DND-41 (cell line): Measurements from ENCODE around the gene KSR2.

Experiments
- ATAC-seq: fragments of 200-7000 bp; cut with Tn5 transposase; 3 replicates; pipeline ENCODE4 v1.9.1; 2021; ENCODE audit warnings: low read depth; ENCODE audit not compliant: insufficient read depth
- DNase-seq: peaks from one replicate; pipeline ENCODE4 v3.0.0-alpha.2; 2020
- H2AFZ ChIP-seq: 2 replicates; pipeline ENCODE4 v1.6.0; 2012; ENCODE audit warnings: low read depth, low read length
- H3K27ac ChIP-seq: 2 replicates; pipeline ENCODE4 v1.5.1; 2012; ENCODE audit warnings: low read length, inconsistent platforms
- H3K27me3 ChIP-seq: fragments of 200-600 bp; sonication (generic); 2 replicates; pipeline ENCODE4 v1.6.0; 2012; ENCODE audit warnings: low read length, mild to moderate bottlenecking, inconsistent platforms; ENCODE audit not compliant: insufficient read depth, poor library complexity
- H3K36me3 ChIP-seq: 2 replicates; pipeline ENCODE4 v1.5.1; 2012; ENCODE audit warnings: low read length, inconsistent platforms; ENCODE audit not compliant: insufficient read depth
- H3K4me1 ChIP-seq: 2 replicates; pipeline ENCODE4 v1.5.1; 2012; ENCODE audit warnings: mild to moderate bottlenecking, low read length; ENCODE audit not compliant: insufficient read depth
- H3K4me2 ChIP-seq: 2 replicates; pipeline ENCODE4 v1.6.0; 2012; ENCODE audit warnings: mild to moderate bottlenecking, moderate library complexity, low read length, inconsistent platforms; ENCODE audit not compliant: insufficient read depth
- H3K4me3 ChIP-seq, 2 experiments: fragments of 200-600 bp in 1 of 2; shearing (Covaris generic) in 1 of 2; 2 replicates each; pipeline ENCODE4 v1.5.1; 2012 to 2016; ENCODE audit warnings: inconsistent platforms in 2 of 2, low read length in 2 of 2, mild to moderate bottlenecking in 2 of 2, low read depth in 1 of 2, moderate library complexity in 1 of 2
- H3K79me2 ChIP-seq: 2 replicates; pipeline ENCODE4 v1.6.0; 2012; ENCODE audit warnings: low read length, inconsistent platforms; ENCODE audit not compliant: insufficient read depth
- H3K9ac ChIP-seq: 2 replicates; pipeline ENCODE4 v1.6.0; 2012; ENCODE audit warnings: low read depth, mild to moderate bottlenecking, inconsistent platforms, low read length, moderate library complexity
- H3K9me3 ChIP-seq: 2 replicates; pipeline ENCODE4 v1.5.1; 2012; ENCODE audit warnings: low read length, moderate library complexity, mild to moderate bottlenecking, inconsistent platforms; ENCODE audit not compliant: insufficient read depth, severe bottlenecking
- H4K20me1 ChIP-seq: 2 replicates; pipeline ENCODE4 v1.6.0; 2012; ENCODE audit warnings: low read length; ENCODE audit not compliant: insufficient read depth
- EZH2 ChIP-seq: IDR thresholded peaks from 3 replicates; pipeline ENCODE4 v1.6.1; 2012; ENCODE audit warnings: borderline replicate concordance, low read depth, mild to moderate bottlenecking, moderate library complexity, low read length, inconsistent platforms; ENCODE audit not compliant: severe bottlenecking
- TF ChIP-seq, protein P1 (sequence below): IDR thresholded peaks from 2 replicates; pipeline ENCODE4 v1.5.1; 2012; ENCODE audit warnings: borderline replicate concordance, low read length, moderate library complexity, mild to moderate bottlenecking; ENCODE audit not compliant: poor library complexity, severe bottlenecking; ENCODE audit errors: extremely low read depth

Gene KSR2

DNA sequence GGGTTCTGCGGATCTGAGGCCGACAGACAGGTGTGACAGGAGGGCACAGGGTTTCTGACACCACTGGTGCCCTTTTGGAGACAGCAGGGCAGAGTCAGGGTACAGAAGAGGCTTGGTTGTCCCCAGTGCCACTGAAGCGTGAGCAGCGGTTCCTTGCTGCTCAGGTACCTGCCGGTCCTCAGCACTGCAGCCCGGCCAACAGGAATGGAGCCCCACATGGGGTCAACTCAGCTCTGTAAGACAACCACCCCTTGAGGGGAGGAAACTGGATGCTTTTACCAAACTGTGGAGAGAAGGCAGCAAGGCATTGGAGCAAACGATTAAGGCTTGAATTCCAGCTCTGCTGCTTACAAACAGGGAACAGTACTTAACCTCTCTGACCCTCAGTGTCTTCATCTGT is 361.0 kb downstream of the KSR2 start:
- Histone ChIP-seq H3K9ac (no peak overlapping the region), H3K27me3 (peaks cover 3% of the 10 kb centered on the region), H3K27ac (no peak overlapping the region), H3K79me2 (no peaks in the 10 kb centered on the region), H3K4me2 (no peak overlapping the region), H2AFZ (no peak overlapping the region), H3K4me3 (no peak overlapping the region), H4K20me1 (no peaks in the 10 kb centered on the region), H3K9me3 (no peaks in the 10 kb centered on the region), H3K36me3 (no peaks in the 10 kb centered on the region), H3K4me1 (no peaks in the 10 kb centered on the region)
- no peak for TF ChIP-seq EZH2
- TF ChIP-seq, protein P1, sequence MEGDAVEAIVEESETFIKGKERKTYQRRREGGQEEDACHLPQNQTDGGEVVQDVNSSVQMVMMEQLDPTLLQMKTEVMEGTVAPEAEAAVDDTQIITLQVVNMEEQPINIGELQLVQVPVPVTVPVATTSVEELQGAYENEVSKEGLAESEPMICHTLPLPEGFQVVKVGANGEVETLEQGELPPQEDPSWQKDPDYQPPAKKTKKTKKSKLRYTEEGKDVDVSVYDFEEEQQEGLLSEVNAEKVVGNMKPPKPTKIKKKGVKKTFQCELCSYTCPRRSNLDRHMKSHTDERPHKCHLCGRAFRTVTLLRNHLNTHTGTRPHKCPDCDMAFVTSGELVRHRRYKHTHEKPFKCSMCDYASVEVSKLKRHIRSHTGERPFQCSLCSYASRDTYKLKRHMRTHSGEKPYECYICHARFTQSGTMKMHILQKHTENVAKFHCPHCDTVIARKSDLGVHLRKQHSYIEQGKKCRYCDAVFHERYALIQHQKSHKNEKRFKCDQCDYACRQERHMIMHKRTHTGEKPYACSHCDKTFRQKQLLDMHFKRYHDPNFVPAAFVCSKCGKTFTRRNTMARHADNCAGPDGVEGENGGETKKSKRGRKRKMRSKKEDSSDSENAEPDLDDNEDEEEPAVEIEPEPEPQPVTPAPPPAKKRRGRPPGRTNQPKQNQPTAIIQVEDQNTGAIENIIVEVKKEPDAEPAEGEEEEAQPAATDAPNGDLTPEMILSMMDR = no peak
- DNase-seq (no peak), ATAC-seq (no peak)

DNA sequence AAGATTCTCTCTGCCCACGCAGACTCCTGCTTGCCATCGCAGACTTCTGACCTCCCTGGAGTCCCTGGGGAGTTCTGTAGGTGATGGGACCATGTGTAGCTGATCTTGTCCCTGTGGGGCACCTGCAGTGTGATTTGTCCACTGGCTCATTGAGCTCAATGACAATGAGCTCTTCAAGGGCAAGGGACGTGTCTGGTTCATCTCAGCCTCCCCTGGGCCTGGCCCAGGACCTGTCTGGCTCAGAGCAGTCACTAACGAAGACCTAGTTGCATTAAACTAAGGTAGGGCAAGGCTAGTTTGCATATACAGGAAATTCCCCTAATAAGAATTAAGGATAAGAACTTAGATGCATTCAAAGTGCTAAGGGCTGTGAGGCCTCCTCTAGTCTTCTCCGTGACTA is 361.8 kb downstream of the KSR2 start:
- Histone ChIP-seq H2AFZ (no peak overlapping the region), H3K9me3 (no peaks in the 10 kb centered on the region), H3K27me3 (peaks cover 3% of the 10 kb centered on the region), H3K4me3 (no peak overlapping the region), H3K79me2 (no peaks in the 10 kb centered on the region), H3K36me3 (no peaks in the 10 kb centered on the region), H3K4me1 (no peaks in the 10 kb centered on the region), H4K20me1 (no peaks in the 10 kb centered on the region), H3K4me2 (no peak overlapping the region), H3K27ac (no peak overlapping the region), H3K9ac (no peak overlapping the region)
- TF ChIP-seq, protein P1 = no peak
- no peak for TF ChIP-seq EZH2
- DNase-seq (no peak), ATAC-seq (no peak)

DNA sequence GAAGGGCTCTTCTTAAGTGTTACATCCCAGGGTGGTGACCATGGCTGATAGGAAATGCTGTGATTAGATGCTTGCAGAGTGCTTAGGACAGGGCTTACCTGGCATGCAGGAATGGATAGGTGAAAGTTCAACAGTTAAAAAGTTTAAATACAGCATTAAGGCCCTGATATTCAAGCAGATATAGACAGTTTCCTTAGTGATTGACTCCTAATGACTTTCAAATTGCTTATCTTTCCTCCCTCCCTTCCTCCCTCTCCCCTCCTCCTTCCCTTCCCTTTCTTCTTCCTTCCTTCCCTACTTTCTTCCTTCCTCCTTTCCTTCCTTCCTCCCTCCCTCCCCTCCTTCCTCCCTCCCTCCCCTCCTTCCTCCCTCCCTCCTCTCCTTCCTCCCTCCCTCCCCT is 362.8 kb downstream of the KSR2 start:
- ATAC-seq (no peak), DNase-seq (no peak)
- Histone ChIP-seq H3K36me3 (no peaks in the 10 kb centered on the region), H3K9me3 (no peaks in the 10 kb centered on the region), H3K79me2 (no peaks in the 10 kb centered on the region), H3K4me1 (no peaks in the 10 kb centered on the region), H3K4me2 (no peak overlapping the region), H3K4me3 (no peak overlapping the region), H3K9ac (no peak overlapping the region), H3K27ac (no peak overlapping the region), H3K27me3 (no peaks in the 10 kb centered on the region), H4K20me1 (no peaks in the 10 kb centered on the region), H2AFZ (no peak overlapping the region)
- TF ChIP-seq, protein P1 = no peak
- TF ChIP-seq EZH2 = no peak
